OCI-LY7 (cell line): ENCODE data around the gene CRYZ.

ENCODE experiments used
- CTCF ChIP-seq: fragments of 200-600 bp; sonication (generic); conservative IDR thresholded peaks from 2 replicates; pipeline ENCODE4 v1.5.1; 2014; ENCODE audit warnings: mild to moderate bottlenecking, antibody characterized with exemption, low read length, moderate library complexity, mixed read lengths
- EZH2phosphoT487 ChIP-seq: fragments of 200-600 bp; sonication (generic); IDR thresholded peaks from 2 replicates; pipeline ENCODE4 v1.6.1; 2018; ENCODE audit warnings: low read depth, borderline replicate concordance, mild to moderate bottlenecking, mixed run types, antibody characterized with exemption, low read length, moderate library complexity, mixed read lengths

- no peak for TF ChIP-seq CTCF
- TF ChIP-seq EZH2phosphoT487: no peak
Observed at GRCh38 chr1:74697832-74698231, 35.0 kb downstream of the CRYZ start.
